GM20431 (cell line): Measurements from ENCODE around the gene PRKCE.
"Not testable (repeated sequence)": the region's sequence is repeated elsewhere in the genome, so short reads cannot be mapped to it uniquely, and the experiment has no call there.

Source experiments
- in situ Hi-C: fragments of 300-500 bp; cut with MseI, MboI; formaldehyde crosslinking; loops from one replicate; pipeline ENCODE4 v1.15.0; 2020; ENCODE audit warnings: low sequenced_read_pairs; ENCODE audit not compliant: unreplicated experiment

PRKCE gene

DNA sequence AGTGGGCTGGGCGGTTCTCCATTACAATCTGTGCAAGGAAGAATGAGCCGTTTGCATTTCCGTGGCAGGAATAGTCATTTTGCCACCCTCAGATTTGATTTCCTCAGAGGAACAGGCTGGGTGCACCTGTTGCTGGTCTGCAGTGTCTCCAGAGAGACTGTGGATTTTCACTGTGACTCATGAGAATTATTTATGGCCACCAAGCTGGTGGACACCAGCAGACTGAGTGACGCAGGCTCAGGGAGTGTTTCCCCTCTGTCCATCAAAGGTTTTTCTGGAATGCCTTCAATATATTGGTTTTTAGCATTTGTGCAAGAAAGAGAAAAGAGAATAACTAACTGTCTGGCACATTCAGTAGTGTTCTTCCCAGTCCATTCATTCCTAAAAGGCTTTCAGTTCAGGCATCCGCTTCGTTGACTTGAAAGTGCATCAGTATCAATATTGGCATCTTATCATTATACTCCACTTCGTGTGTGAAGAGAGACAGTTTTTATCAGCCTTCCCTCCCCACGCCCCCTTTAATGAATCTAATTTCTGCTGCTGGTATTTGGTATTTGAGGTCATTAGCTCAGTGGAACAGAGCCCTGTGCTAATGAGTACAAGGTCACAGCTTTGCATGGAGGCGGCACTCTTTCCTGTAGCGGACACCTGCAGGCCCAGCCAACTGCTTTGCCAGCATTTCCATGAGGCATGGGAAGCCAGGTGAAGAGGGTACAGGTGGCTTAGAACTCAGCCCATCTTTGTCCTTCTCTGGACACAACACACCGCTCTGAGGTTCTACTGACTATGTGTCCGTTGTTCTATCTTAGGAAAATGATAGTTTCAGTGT is 39.9 kb downstream of the PRKCE start:
- in situ Hi-C loops = no loop called here

DNA sequence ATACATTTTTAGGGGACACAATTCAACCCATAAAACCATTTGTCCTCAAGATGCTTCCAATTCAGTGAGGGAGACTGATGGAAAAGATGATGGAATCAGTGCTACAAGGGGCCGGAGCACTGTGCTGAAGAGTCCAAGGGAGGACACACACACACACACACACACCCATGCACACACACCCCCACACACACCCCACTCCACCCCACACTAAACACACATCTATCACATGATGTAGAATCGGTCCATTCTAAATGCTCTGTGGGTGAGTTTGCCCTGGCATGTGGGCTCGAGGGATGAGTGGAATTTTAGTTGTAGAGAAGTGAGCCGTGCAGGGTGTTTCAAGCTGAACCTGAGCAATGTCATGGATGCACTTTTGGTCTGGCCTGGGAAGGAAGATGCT is 41.1 kb downstream of the PRKCE start:
- in situ Hi-C loops = no loop called here

DNA sequence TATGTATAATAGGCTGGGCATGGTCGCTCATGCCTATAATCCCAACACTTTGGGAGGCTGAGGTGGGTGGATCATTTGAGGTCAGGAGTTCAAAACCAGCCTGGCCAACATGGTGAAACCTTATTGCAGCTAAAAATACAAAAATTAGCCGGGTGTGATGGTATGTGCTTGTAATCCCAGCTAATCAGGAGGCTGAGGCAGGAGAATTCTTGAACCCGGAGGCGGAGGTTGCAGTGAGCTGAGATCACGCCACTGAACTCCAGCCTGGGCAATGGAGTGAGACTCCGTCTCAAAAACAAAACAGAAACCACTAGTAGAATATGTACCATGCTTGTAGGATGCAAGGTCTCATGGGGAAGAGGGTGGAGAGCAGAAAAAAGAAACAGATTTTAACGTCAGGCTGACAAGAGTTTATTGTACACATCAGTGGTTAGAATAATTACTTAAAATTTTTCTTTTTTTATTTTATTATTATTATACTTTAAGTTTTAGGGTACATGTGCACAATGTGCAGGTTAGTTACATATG is 44.1 kb downstream of the PRKCE start:
- in situ Hi-C loops = not testable (repeated sequence)

DNA sequence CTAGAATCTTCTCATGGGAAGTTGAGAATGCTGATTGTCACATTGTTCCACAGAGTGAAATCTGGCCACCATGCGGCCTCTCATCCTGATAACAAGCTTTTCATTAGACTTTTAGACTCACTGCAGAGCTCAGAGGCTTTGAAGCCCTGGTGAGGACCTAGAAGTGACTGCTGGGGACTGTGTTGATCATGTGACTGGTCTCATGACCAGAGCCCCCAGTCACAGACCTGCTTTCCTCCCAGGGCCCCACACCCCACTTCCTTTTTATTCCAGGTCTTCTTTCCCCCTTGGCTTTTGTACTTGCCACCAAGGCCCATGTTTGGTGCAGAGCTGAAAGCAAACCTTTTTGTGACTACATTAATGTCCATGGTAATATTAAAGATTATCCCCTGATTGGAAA is 45.2 kb downstream of the PRKCE start:
- in situ Hi-C loops = no loop called here

DNA sequence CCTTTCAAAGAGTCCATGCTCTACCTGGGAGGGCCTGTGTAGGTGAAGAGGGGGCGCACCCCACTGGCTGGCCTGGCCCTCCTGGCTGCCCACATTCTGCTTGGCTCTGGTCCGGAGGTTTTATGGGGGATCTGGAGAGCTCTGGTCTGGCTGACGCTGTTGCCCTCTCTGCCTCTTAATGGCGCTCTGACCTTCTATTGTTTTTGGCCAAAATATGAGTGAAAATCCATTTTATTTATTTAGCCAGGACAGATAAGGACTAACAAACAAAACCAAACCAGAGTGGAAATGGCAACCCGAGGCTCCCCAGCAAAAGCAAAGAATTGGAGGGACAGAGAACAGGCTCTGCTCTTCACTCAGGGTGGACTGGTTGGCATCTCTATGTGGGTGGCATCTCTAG is 45.7 kb downstream of the PRKCE start:
- in situ Hi-C loops = no loop called here

DNA sequence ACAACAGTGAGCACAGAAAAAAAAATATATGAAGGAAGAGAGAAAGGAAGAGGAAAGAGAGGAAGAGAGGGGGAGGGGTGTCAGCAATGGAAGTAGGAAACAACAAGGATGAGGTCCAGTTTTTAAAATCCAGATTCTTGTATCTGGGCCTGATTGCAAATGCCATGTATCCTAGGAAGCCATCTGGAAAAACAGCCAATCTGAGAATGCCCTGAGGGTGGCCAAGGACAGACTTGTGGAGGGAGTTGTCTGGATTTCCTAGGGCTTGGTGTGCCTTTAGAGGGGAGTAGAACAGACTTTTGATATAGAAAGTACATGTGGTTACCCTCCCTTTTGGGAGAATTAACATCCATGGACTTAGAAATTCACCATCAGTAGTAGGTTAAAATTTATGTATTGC is 47.1 kb downstream of the PRKCE start:
- in situ Hi-C loops = no loop called here

DNA sequence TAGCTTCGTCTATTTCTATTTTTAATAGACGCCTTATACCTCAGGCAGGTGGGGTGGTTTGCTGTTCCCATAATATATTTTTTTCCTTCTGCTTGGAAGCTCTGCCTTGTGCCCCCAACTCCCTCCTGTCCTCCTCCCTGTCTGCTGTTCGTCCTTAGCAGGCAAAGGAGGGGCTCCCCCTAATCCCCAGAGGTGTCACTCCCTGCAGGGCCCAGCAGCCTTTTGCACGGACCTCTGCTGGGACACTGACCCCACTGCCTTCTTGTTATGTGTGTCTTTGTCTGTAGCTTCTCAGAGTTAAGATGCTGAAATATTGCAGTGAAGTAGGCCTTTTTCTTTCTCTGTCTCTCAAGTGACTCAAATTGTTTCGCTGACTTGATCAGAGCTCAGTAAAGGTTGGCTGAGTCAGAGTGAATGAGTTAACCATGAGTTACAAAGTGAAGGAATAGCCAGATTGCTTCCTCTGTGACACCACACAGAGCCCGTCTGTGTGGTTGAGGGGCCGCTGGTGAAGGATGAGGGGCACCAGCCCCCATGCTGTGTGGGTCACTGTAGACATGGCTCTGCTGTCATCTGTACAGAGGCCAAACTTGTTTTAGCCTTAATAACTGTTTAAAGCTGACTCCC is 47.7 kb downstream of the PRKCE start:
- in situ Hi-C loops = no loop called here

DNA sequence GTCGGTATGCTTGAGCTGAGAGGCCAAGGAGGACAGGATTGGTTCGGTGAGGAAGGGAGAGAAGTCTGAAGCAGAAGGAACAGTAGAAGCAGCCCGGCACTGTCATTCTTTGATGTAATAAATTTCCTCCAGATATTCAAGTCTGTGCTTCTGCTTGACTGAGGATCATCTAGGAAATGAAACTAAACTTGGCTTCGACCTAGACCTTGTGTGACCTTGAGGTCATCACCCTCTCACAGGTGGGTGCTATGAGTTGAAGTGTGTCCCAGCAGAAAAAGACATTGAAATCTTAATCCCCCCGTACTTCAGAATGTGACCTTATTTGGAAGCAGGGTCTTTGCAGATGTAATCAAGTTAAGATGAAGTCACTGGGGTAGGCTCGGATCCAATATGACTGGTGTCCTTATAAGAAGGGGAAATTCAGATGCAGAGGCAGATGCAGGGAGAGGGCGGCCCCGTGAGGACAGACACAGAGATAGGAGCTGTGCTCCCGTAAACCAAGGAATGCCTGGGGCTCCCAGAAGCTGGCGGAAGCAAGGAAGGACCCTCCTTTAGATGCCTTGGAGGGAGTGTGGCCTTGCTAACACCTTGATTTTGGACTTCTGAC is 49.0 kb downstream of the PRKCE start:
- in situ Hi-C loops = no loop called here

DNA sequence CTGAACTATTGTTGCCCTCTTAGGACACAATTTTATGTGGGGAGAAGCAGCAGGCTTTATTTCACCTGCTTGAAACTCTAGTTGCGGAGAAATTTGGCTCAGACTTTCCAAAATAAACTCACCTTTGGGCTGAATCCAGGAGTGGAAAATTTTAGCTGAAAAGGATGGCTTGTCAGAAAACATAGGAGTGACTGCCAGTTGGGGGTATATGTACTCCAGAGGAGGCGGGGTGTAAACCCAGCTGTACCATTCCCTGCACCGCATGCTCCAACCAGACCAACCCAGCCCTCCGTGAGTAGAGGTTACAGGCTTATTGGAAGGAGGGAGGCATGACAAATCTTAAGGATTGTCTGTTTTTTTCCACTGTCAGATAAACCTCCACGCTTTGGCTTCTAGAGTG is 53.8 kb downstream of the PRKCE start:
- in situ Hi-C loops = no loop called here

DNA sequence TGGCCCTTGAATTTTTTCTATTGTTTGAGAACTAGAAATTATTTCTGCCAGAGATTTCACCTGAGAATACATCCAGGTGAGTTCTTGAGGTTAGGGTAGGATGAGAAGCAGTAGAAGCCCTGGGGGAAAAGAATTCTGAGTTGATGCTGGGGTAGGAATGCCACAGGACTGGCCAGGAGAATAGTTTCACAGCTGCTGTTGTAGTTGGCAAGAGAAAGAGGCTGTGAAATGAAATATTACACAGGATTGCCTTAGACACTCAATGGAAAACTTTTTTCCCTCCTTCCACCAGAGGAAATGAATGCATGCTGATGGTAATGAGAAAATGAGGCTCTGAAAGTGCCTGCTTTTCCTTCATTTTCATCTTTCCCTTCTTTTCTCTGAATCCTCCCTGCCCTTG is 54.6 kb downstream of the PRKCE start:
- in situ Hi-C loops = no loop called here

DNA sequence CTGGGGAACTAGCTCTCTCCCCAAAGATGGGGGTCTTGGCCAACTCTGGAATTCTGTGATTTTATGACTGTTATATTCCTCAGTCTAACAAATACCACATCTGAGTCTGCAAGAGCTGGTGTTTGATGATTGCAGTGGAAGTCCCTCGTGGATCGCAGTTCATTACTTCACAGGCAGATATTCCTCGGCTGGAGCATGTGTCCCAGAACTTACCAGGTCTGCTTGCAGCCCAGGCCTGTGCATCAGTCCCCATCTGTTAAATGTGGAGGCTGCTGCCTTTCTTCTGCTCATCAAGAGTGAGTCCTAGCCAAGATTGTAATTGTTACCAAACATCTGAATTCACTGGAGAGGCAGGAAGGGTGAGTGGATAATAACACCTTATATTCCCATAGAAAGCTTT is 55.5 kb downstream of the PRKCE start:
- in situ Hi-C loops = no loop called here

DNA sequence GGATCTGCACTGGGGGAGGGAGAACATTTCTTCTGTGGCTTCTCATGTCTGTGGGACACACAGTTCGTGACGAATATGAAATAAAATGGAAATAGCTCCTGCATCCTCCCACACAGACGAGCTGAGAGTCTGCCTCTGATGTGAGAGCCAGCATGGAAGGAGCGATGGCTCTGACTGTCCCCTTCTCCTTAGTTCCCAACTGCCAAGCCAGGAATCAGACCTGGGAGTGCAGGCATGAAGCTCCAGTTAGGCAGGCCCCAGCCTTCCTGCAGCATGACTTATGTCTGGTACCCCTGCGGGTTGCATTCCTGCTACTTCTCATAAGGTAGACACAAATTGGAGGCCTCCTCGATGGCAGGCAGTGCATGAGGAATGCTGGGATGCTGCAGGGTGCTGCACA is 56.2 kb downstream of the PRKCE start:
- in situ Hi-C loops = no loop called here

DNA sequence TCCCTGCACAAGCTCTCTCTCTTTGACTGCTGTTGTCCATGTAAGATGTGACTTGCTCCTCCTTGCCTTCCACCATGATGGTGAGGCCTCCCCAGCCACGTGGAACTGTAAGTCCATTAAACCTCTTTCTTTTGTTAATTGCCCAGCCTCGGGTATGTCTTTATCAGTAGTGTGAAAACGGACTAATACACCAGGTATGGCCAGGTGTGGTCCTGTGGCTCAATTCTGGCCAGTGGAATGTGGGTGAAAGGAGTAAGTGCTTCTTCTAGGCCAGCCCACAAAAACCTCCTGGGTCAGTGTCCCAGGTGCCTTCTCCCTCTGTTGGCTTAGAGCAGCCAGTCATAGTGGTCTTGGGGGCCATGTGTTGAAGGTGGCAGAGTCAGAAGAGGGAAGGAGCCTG is 57.0 kb downstream of the PRKCE start:
- in situ Hi-C loops = no loop called here

DNA sequence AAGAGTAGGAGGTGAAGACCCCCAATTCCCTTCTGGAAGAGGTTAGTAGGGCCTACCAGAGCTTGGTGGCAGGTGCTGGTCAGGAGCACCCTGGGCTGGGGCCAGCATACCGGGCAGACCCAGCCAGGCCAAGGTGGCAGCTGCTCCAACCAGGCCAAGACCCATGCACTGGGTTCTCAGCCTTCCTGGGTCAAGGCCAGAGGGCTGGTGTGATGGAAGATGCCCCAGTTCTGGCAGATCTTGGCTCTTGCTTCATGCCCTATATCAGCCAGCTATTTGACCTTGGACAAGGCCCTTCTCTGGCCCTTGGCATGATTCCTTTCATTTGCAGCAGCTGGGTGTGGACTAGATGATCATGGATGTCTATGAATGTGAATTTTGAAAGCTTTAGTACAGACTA is 57.7 kb downstream of the PRKCE start:
- in situ Hi-C loops = no loop called here

DNA sequence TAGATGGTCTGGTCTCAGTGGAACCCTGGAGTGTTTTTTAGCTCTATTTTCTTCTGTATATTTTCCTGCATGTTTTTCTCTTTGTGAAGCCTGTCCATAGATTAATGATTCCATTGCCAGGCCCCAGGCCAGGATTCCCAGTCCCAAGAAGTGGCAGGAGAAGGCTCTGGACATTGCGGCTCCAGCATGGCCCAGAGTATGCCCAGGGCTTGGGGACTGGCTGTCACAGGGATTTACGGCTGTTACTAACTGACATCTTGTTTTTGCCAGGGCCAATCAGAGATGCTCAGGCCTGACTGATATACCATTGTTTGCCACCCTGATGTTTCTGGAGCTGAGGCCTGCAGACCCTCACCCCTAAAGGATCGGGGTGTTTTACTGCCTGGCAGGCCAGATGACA is 59.0 kb downstream of the PRKCE start:
- in situ Hi-C loops = no loop called here

DNA sequence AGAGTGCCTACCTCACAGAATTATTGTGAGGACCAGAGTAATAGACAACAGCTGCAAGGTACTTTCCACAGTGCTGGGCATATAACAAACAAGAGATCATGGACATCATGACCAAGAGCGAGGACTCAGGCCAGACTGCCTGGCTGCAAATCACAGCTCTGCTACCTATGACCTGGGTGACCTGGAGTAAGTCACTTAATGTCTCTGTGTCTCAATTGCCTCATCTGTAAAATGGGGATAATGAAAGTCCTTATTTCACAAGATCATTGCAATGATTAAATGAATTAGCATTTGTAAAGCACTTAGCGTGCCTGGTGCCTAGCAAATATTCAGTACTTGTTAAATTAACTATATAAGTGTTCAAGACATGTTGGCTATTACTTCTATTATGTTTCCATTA is 59.7 kb downstream of the PRKCE start:
- in situ Hi-C loops = no loop called here

DNA sequence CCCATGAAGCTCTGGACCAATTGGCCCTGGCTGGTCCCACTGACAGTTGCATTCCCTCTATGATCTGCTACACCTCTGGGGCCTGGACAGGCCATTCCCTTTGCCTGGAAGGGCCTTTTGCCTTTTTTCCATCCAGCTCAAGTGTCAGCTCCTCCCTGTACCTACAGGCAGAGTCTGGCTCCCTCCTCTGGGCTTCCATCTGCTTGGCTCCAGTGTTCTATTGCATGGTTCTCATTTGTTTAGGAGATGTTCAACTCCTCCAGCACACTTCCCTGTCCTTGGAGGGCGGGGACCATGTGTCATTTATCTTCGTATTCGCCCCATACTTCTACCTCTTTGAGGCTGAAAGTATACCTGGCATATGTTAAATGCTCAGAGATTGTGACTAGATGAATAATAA is 61.1 kb downstream of the PRKCE start:
- in situ Hi-C loops = no loop called here

DNA sequence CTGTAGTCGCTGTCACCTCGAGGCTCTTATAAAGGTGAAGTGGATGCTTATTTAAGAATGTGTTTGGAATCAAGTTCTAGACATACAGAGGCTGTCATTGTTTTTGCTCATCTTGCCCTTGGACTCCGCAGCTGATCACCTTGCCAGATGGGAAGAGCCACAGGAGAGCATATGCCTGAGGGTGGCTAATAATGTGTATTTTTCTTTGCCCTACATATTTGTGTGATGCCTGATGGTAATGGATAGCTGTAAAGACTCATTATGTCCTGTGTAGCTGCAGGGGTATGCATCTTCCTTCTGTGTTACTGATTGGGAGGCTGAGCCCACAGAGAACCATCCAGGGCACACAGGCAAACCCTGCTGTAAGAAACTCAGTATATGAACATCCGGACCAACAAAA is 61.7 kb downstream of the PRKCE start:
- in situ Hi-C loops = no loop called here

DNA sequence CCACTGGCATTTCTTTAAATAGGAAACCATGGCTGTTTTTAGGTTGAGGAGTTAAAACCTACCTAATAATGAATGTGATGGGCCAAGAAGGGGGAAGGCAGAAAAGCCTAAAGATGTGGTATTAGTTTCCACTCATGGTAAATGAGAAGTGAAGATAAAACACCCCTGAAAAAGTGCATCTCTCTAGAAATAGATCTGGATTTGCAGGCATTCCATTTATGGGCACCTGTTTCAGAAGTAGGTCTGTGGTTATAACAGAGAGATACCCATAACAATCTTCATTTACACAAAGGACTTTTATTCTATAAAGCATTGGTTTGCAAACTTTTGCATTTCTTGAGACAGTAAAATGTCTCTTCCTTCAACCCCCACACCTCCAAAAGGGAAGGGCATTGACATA is 62.1 kb downstream of the PRKCE start:
- in situ Hi-C loops = no loop called here

DNA sequence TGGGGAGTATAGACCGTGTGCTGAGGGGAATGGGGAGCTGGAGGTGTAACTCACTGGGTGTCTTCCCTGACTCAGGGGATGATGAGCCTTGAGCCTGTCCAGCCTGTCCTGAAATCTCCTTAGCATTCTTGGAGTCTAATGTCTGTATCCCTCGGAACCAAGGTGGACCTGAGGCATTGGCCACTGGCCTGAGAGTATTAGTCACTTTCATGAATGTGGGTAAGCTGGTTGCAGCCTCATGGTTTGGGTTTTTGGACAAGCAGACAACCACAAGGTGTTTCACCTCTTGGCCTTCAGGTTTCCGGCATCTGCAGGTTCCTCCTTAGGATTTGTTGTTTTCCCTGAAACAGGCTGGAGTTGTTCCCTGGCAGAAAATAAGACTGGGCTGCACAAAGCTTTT is 63.2 kb downstream of the PRKCE start:
- in situ Hi-C loops = no loop called here

DNA sequence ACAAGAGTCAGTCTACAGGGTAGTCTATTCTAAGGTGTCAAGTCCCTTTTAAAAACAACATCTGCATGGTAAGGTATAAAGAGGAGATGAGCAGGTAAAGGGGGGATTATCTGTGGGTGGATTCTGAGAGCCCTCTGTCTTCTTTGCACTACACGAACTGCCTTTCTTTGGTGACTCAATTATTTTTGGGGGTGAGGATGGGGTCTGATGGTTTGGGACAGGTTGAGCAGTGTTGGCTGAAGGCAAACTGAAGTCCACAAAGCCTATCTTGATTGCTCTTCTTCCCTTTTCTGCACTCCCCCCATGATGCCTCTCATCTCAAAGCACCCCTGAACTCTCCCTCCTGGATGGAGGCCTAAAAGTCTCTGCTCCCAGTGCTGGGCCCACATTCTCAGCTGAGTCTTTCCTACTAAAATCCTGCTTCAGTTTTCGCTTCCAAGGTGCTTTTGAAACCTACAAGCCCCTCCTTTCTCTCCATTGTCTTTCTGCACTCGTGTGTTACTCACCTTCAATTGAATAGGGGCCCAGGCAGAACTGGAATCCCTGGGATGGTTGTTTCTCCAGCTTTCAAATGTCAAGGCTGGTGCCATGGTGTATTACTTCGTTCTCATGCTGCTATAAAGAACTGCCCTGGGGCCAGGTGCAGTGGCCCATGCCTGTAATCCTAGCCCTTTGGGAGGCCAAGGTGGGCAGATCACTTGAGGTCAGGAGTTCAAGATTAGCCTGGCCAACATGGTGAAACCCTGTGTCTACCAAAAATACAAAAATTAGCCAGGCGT is 64.3 kb downstream of the PRKCE start:
- in situ Hi-C loops = no loop called here
